KOPT-K1 (cell line): ENCODE results near the gene OR52N4.

ENCODE experiments used
- H3K27ac ChIP-seq: fragments of 200-600 bp; sonication (generic); 2 replicates; pipeline ENCODE4 v1.5.1; 2016; ENCODE audit warnings: antibody characterized with exemption, mild to moderate bottlenecking, low read depth, low read length; ENCODE audit not compliant: poor library complexity, severe bottlenecking
- H3K36me3 ChIP-seq: fragments of 200-600 bp; sonication (generic); 2 replicates; pipeline ENCODE4 v1.5.1; 2017; ENCODE audit warnings: antibody characterized with exemption, mild to moderate bottlenecking, low read length, moderate library complexity; ENCODE audit not compliant: insufficient read depth
- H3K9me3 ChIP-seq: fragments of 200-600 bp; sonication (generic); 2 replicates; pipeline ENCODE4 v1.5.1; 2017; ENCODE audit warnings: antibody characterized with exemption, low read length, mild to moderate bottlenecking; ENCODE audit not compliant: insufficient read depth, poor library complexity, severe bottlenecking

OR52N4 gene

DNA sequence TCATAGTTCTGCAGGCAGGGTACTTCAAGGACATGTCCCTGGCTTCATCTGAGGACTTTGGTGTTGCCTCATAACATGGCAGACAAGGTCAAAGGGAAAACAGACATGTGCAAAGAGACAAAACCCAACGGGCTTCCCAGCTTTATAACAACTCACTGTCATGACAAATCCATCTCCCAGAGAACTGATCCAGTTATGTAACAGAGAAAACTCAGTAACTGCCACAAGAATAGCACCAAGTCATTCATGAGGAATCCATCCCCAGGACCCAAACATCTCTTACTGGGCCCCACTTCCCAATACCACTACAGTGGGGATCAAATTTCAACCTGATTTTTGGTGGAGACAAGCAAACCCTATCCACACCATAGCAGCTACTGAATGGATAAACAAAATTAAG is 13.0 kb downstream of the OR52N4 start:
- Histone ChIP-seq H3K36me3 (no peaks in the 10 kb centered on the region), H3K9me3 (no peaks in the 10 kb centered on the region), H3K27ac (no peak overlapping the region)

DNA sequence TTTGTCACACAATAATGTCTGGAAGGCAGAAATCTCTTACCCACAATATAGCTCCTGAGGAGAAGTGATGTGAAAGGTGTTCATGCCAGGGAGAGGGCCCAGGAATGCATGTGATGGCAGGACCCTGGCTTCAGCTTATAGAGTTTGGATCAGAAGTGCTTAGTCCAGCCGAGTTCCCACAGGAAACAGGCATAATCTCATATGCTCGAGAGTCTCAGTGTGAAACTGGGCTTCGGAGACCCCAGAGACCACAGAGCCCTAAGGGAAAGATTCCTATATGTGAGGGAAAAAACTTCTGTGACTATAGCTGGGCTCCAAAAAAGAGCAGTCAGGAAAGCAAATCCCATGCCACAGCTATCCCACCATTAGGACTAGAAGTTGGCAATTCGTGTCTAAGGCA is 29.2 kb downstream of the OR52N4 start, which contains the start of gene OR52N5:
Gene OR52N5, minus strand, starts transcription at position 101 of the 400 bp plus-strand sequence. CDS start 4,721 bp downstream, outside the sequence.
- Histone ChIP-seq H3K9me3 (no peaks in the 10 kb centered on the region), H3K36me3 (no peaks in the 10 kb centered on the region), H3K27ac (no peak within 1 kb of the TSS)

DNA sequence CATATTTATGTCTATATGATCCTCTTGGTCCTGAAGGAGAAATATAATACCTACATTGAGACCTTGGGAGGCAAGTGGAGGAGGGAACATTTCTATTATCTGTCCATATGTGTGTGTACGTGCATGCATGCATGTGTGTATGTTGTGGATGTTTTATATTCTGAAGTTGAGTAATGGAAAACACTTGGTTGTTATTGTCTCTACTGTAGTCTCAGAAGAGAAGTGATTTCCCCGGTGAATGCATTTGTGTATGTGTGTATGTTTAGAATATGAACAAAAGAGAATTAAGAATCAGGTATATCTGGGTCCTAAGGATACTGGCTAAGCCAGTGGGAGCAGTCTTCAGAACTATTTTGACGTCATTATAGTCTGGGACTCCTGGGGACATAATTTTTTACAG is 37.1 kb downstream of the OR52N4 start, which contains the start of gene OR52N1:
Gene OR52N1, minus strand, starts transcription at position 101 of the 400 bp plus-strand sequence. CDS start 2,449 bp downstream, outside the sequence.
- Histone ChIP-seq H3K27ac (no peak within 1 kb of the TSS), H3K36me3 (no peaks in the 10 kb centered on the region)

GRCh38 chr11:5796541-5796940 is 42.5 kb downstream of the OR52N4 start:
- no peaks in the 10 kb centered on the region for H3K9me3 ChIP-seq
- no peak overlapping the region for H3K27ac ChIP-seq
- no peaks in the 10 kb centered on the region for H3K36me3 ChIP-seq

More for the DNA sequence above, 37.1 kb downstream of the OR52N4 start, which contains the start of gene OR52N1:
- no peaks in the 10 kb centered on the region for H3K9me3 ChIP-seq

GRCh38 chr11:5803982-5804381 is 49.9 kb downstream of the OR52N4 start:
- Histone ChIP-seq H3K36me3 (no peaks in the 10 kb centered on the region), H3K27ac (no peak overlapping the region), H3K9me3 (peaks cover 6% of the 10 kb centered on the region)
